ENCODE data around the gene RAD51. TPM values are rescaled to one million over a fixed set of nuclear protein-coding genes. Genes with fewer than 3 reads are reported as not detected.

RAD51 gene
- total and polyA plus RNA-seq, 9 of the 15 experiments (the other 6 are each of a cell fraction or from before 2014, with no cell fraction given) = 16.0 to 63.8 (median 34.6) TPM

DNA sequence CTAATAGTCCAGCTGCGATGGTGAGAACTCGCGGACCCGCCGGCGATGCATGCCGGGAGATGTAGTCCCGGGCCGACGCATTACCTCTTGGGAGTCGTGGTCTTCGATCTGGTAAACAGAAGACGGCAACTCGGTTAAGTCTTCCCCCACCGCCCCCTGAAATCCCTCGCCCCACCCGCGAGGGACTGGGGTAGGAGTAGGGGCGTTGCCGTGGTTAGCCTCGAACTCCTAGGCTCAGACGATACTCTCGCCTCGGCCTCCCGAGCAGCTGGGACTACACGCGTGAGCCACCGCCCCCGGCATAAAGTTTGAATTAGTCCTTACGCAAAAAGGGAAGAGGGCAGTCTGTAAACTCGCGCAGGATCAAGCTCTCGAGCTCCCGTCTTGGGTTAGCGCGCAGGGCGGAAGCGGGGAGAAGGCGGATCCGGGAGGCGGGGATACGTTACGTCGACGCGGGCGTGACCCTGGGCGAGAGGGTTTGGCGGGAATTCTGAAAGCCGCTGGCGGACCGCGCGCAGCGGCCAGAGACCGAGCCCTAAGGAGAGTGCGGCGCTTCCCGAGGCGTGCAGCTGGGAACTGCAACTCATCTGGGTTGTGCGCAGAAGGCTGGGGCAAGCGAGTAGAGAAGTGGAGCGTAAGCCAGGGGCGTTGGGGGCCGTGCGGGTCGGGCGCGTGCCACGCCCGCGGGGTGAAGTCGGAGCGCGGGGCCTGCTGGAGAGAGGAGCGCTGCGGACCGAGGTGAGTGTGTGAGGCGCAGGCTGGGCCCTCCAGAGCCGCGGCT lies at the start of gene RAD51 (continued):
- TF ChIP-seq, protein P1, sequence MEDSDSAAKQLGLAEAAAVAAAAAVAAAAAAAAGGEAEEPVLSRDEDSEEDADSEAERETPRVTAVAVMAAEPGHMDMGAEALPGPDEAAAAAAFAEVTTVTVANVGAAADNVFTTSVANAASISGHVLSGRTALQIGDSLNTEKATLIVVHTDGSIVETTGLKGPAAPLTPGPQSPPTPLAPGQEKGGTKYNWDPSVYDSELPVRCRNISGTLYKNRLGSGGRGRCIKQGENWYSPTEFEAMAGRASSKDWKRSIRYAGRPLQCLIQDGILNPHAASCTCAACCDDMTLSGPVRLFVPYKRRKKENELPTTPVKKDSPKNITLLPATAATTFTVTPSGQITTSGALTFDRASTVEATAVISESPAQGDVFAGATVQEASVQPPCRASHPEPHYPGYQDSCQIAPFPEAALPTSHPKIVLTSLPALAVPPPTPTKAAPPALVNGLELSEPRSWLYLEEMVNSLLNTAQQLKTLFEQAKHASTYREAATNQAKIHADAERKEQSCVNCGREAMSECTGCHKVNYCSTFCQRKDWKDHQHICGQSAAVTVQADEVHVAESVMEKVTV (CRISPR knock-in tag; IDR thresholded peaks at IDR 0.05) = no peak
- TF ChIP-seq XRCC4 (IDR thresholded peaks at IDR 0.05; ENCODE audit: extremely low read depth, insufficient read depth, insufficient read length) = no peak
- peak; percentile 17 for TF ChIP-seq CCNT2 (IDR thresholded peaks at IDR 0.05; ENCODE audit: borderline replicate concordance, extremely low read depth, insufficient read length, low read depth, low read length)
- TF ChIP-seq, protein P2, sequence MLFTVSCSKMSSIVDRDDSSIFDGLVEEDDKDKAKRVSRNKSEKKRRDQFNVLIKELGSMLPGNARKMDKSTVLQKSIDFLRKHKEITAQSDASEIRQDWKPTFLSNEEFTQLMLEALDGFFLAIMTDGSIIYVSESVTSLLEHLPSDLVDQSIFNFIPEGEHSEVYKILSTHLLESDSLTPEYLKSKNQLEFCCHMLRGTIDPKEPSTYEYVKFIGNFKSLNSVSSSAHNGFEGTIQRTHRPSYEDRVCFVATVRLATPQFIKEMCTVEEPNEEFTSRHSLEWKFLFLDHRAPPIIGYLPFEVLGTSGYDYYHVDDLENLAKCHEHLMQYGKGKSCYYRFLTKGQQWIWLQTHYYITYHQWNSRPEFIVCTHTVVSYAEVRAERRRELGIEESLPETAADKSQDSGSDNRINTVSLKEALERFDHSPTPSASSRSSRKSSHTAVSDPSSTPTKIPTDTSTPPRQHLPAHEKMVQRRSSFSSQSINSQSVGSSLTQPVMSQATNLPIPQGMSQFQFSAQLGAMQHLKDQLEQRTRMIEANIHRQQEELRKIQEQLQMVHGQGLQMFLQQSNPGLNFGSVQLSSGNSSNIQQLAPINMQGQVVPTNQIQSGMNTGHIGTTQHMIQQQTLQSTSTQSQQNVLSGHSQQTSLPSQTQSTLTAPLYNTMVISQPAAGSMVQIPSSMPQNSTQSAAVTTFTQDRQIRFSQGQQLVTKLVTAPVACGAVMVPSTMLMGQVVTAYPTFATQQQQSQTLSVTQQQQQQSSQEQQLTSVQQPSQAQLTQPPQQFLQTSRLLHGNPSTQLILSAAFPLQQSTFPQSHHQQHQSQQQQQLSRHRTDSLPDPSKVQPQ (CRISPR knock-in tag; IDR thresholded peaks at IDR 0.05; ENCODE audit: borderline replicate concordance) = no peak
- TF ChIP-seq HDAC8 (tag; IDR thresholded peaks at IDR 0.05) = no peak
- TF ChIP-seq ZNF146 (CRISPR knock-in tag; IDR thresholded peaks at IDR 0.05; ENCODE audit: unreplicated experiment) = no peak
- no peak; the same call in 1 of the 2 replicates for TF ChIP-seq NR2C2 (CRISPR knock-in tag; IDR thresholded peaks at IDR 0.05)
- peak; percentile 97 for TF ChIP-seq NR2C2 (tag; IDR thresholded peaks at IDR 0.05)
- TF ChIP-seq ZC3H8 (IDR thresholded peaks at IDR 0.05) = no peak
- TF ChIP-seq MYNN (IDR thresholded peaks at IDR 0.05) = peak; percentile 22; the same call in 1 of the 2 replicates
- no peak for TF ChIP-seq MYNN (CRISPR knock-in tag; IDR thresholded peaks at IDR 0.05)
- TF ChIP-seq SRF (CRISPR knock-in tag; IDR thresholded peaks at IDR 0.05) = peak in 1 of 2 experiments; percentile 73; a peak in 1 of 4 replicates
- no peak for TF ChIP-seq ZNF583 (CRISPR knock-in tag; IDR thresholded peaks at IDR 0.05)
- TF ChIP-seq YY1 (IDR thresholded peaks at IDR 0.05; ENCODE audit: borderline replicate concordance in 1 of 3, control insufficient read depth in 1 of 3, extremely low read depth in 1 of 3, insufficient read depth in 3 of 3, insufficient read length in 1 of 3, insufficient replicate concordance in 2 of 3, low read depth in 1 of 3, low read length in 2 of 3) = peak in 1 of 3 experiments; percentile 22
- TF ChIP-seq TOE1 (IDR thresholded peaks at IDR 0.05; ENCODE audit: borderline replicate concordance) = 0 out of 2 replicates have a peak, but pooled peaks have one; percentile 66
- TF ChIP-seq TOE1 (CRISPR knock-in tag; IDR thresholded peaks at IDR 0.05; ENCODE audit: borderline replicate concordance, low read depth) = peak; percentile 24; the same call in 1 of the 2 replicates
- TF ChIP-seq SREBF2 (CRISPR knock-in tag; IDR thresholded peaks at IDR 0.05) = no peak
- TF ChIP-seq, protein P3, sequence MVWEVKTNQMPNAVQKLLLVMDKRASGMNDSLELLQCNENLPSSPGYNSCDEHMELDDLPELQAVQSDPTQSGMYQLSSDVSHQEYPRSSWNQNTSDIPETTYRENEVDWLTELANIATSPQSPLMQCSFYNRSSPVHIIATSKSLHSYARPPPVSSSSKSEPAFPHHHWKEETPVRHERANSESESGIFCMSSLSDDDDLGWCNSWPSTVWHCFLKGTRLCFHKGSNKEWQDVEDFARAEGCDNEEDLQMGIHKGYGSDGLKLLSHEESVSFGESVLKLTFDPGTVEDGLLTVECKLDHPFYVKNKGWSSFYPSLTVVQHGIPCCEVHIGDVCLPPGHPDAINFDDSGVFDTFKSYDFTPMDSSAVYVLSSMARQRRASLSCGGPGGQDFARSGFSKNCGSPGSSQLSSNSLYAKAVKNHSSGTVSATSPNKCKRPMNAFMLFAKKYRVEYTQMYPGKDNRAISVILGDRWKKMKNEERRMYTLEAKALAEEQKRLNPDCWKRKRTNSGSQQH (CRISPR knock-in tag; IDR thresholded peaks at IDR 0.05) = no peak
- TF ChIP-seq, protein P4, sequence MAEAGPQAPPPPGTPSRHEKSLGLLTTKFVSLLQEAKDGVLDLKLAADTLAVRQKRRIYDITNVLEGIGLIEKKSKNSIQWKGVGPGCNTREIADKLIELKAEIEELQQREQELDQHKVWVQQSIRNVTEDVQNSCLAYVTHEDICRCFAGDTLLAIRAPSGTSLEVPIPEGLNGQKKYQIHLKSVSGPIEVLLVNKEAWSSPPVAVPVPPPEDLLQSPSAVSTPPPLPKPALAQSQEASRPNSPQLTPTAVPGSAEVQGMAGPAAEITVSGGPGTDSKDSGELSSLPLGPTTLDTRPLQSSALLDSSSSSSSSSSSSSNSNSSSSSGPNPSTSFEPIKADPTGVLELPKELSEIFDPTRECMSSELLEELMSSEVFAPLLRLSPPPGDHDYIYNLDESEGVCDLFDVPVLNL (CRISPR knock-in tag; IDR thresholded peaks at IDR 0.05; ENCODE audit: low read depth) = peak; percentile 98
- no peak for TF ChIP-seq EZH2 (IDR thresholded peaks at IDR 0.05; ENCODE audit: borderline replicate concordance, low read depth, low read length)
